MM.1S (cell line): ENCODE data around the gene KDELR3.

Experiments
- CTCF ChIP-seq: fragments of 300-600 bp; sonication (generic); IDR thresholded peaks from 2 replicates; pipeline ENCODE4 v1.5.1; 2016; ENCODE audit warnings: antibody characterized with exemption, low read length, mixed read lengths
- EZH2phosphoT487 ChIP-seq: fragments of 300-600 bp; sonication (generic); IDR thresholded peaks from 2 replicates; pipeline ENCODE4 v1.6.1; 2018; ENCODE audit warnings: antibody characterized with exemption, low read length

GRCh38 chr22:38419858-38420160 lies 48.1 kb upstream of the KDELR3 start:
- TF ChIP-seq CTCF: no peak
- TF ChIP-seq EZH2phosphoT487: no peak
